GM19025 (cell line): ENCODE results near the gene MAPK6.
"Not testable (repeated sequence)": the region's sequence is repeated elsewhere in the genome, so short reads cannot be mapped to it uniquely, and the experiment has no call there.

Source experiments
- ATAC-seq: cut with Tn5 transposase; IDR thresholded peaks from one replicate; pipeline ENCODE4 v1.9.1; 2021; ENCODE audit warnings: mild to moderate bottlenecking, low read depth, moderate library complexity; ENCODE audit not compliant: unreplicated experiment

The MAPK6 gene

DNA sequence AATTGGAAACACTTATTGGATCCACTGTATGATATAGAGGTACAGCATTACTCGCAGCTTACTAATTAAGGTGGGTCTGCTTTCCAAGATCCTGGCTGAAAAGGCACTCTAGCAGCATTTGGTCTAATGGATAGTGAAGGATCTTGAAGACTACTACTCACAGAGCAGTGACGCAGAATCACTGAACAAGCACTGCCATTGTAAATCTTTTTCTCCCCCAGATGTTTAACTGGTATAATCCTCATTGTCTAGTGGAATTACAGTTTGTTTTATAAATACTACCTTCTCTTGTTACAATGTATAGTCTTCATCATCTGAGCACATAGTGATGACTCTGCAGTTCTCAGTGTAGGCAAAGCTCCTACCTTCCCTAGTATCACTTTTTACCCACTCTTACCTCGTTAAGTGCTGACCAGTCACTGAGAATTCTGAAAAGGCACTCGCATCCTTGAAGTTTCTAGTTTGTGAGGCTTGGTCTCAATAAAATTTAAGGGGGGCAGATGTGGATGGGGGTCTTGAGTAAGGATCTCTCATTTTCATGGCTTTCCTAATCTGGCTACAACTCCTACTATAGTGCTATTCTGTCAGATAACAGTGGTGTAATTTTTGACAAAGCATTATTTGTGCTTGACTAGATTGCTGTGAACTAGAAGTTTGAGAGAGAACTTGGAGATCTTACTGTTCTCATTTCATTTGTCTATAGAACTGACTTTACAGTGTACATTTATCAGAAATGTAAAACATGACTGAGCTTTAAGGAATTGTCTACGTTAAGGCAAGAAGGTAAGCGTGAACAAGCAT is 23.2 kb downstream of the MAPK6 start:
- ATAC-seq, result no peak

- ATAC-seq, result not testable (repeated sequence)
These were observed 26.8 kb downstream of the MAPK6 start for GRCh38 chr15:52045795-52046298.

- ATAC-seq, result not testable (repeated sequence)
These were observed 27.5 kb downstream of the MAPK6 start for GRCh38 chr15:52046552-52046951.

- ATAC-seq, result no peak
These were observed 31.4 kb downstream of the MAPK6 start for GRCh38 chr15:52050416-52050815.

DNA sequence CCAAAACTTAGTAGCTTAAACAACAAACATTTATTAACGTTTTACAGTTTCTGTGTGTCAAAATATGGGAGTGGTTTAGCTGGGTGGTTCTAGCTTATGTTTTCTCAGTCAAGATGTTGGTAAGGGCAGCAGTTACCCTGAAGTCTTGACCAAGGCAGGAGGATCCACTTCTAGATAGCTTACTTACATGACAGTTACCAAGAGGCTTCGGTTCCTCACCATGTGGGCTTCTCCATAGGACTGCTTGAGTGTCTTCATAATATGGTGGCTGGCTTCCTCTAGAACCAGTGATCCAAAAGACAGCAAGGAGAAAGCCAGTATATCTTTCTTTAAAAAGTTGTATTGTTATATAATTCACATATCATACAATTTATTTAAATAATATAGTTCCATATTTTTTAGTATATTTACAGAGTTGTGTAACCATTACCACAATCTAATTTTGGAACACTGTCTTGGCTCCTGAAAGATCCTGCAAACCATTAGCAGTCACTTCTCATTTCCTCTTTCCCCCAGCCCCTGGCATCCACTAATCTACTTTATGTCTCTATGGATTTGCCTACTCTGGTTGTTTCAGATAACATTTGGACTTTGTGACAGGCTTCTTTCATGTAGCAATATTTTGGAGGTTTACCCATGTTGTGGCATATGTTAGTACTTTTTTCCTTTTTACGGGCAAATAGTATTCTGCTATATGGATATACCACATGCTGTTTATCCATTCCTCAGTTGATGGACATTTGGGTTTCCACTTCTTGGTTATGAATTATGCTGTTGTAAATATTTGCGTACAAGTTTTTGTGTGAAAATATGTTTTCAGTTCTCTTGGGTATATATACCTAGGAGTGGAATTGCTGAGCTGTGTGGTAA is 33.3 kb downstream of the MAPK6 start:
- ATAC-seq, result no peak

GRCh38 chr15:52054381-52054780 is 35.4 kb downstream of the MAPK6 start:
- no peak for ATAC-seq

DNA sequence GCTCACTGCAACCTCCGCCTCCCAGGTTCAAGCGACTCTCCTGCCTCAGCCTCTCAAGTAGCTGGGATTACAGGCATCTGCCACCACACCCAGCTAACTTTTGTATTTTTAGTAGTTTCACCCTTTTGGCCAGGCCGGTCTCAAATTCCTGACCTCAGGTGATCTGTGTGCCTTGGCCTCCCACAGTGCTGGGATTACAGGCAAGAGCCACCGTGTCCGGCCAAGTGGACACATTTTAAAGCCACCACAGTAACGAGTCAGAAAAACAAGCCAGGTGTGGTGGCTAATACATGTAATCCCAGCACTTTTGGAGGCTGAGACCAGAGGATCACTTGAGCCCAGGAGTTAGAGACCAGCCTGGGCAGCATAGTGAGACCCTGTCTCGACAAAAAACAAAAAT is 35.8 kb downstream of the MAPK6 start:
- not testable (repeated sequence) for ATAC-seq

GRCh38 chr15:52056001-52056400 is 37.0 kb downstream of the MAPK6 start:
- ATAC-seq, result no peak

DNA sequence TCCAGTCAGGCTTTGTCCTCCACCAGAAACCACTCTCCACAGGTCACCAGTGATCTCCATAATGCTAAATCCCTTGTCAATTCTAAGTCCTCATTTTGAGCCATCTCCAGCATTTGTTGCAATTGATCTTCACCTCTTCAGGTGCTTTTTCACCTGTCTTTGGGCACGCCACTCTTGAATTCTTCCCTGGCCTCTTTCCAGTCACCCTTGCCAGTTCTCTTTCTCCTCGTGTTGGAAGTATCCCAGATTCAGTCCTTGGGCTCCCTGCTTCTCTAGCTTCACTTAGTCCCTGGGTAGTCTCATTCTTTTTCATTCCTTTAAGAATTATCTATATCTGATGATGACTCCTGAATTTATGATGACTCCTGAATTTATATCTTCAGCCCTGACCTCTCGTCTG is 37.5 kb downstream of the MAPK6 start:
- ATAC-seq, result no peak

GRCh38 chr15:52057996-52058395 is 39.0 kb downstream of the MAPK6 start:
- ATAC-seq, result no peak

DNA sequence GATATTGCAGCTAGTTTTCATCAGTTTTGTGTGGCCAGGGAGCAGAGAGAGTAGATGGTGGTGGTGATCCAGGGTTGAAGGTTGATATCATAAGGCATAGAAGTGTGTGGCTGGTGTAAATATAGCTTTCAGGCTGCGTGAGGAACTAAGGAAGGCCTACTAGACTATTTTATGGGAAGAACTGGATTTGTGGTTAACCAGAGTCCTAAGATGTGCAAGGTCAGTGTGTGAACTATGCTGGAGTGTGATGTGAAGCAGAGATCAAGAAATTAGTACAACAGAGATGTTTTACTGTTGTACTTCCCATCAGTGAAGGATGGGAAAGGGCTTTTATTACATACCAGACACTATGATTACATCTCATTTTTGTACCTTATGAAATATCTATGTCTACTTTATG is 41.5 kb downstream of the MAPK6 start:
- ATAC-seq, result no peak

DNA sequence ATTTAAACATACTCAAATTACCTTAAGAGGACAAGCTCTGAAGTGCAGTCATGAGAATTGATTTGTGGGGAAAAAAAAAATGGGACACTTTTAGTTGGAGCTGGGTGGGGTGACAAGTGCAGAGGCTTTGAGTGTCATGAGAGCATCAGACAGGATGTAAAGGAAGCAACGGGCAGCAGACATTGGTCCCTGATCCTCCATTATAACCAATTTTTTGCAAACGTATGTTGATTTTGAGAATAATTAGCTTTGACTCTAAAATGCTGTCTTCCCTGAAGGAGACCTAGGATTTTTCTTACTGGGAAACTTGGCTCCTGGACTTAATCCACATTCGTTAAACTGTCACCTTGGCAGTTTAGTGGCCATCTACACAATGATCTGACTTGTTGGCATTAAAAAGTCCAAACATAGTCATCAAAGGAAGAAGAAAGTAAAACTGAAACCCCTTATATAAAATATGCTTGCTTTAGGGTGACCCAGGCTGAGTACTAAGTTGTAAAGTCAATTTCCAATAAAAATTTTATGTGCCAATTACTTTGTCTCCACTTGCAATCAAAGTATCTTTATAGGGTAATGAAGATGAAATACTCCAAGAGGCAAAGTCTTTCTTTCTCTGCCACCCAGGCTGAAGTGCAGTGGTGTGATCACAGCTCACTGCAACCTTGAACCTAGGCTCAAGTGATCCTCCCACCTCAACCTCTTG is 48.0 kb downstream of the MAPK6 start:
- no peak for ATAC-seq

GRCh38 chr15:52067545-52067926 is 48.5 kb downstream of the MAPK6 start:
- no peak for ATAC-seq

GRCh38 chr15:52068004-52068615 is 49.1 kb downstream of the MAPK6 start:
- ATAC-seq, result no peak

DNA sequence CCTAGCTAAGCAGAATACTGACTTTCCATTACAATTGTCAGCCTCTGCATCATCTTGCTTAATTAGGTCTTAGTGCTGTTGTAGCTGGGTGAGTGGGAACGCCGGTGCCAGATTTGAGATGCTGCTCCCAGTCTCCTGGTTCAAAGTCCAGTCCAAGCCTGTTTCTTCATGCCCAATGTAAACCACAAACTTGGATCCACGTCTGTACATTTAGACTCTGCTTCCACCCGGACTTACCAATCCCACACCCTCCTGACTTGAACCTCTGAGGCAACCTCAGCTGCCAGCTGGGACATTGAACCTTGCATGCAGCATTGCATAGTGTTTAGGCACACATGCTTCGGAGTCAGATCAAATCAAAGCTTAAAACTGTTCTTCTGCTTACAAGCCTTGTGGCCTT is 50.5 kb downstream of the MAPK6 start:
- ATAC-seq, result no peak

DNA sequence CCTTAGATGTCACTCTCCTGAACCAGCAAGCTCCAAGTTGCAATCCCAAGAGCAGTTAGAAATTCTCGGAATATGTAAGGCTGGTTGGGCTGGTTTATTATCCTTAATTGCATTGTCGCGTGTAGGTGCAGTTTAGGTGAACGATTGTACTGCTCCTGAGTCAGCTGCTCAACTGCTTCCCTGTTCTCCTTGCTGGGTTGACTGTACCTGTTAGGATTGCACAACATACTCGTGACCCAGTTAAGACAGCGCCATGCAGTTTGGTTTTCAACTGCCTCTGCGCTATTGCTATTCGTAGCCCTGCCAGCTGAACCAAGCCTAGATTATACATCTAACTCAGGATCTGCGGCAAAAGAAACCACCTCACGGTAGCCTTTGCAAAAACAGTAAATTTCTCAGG is 52.6 kb downstream of the MAPK6 start:
- no peak for ATAC-seq

- no peak for ATAC-seq
These were observed 58.1 kb downstream of the MAPK6 start for GRCh38 chr15:52076889-52077781.

- no peak for ATAC-seq
These were observed 59.3 kb downstream of the MAPK6 start for GRCh38 chr15:52078197-52078875.
